Natural killer cell (primary cell): Measurements from ENCODE around the gene TSNAX. TPM values are rescaled to one million over a fixed set of nuclear protein-coding genes. Genes with fewer than 3 reads are reported as not detected.
A peak's percentile ranks its signal among the peaks of the same experiment; 100 is the strongest.

Experiments
- ATAC-seq, 3 donors: fragments of 150-1000 bp in 2 of 3; fragments of 200-7000 bp in 1 of 3; cut with Tn5 transposase; 1 replicate in 1 of 3; 2 replicates in 2 of 3; pipeline ENCODE4 v1.10.0; 2021; ENCODE audit warnings: mild to moderate bottlenecking in 2 of 3, moderate library complexity in 2 of 3
- DNase-seq, 2 donors: peaks; one replicate each; pipeline versions ENCODE4 v3.0.0 to v3.0.0-alpha.2; 2013 to 2021; ENCODE audit warnings: mixed read lengths in 1 of 2
- H3K27ac ChIP-seq: one replicate; pipeline ENCODE4 v1.5.1; 2013; ENCODE audit warnings: mild to moderate bottlenecking, low read length
- H3K27me3 ChIP-seq: one replicate; pipeline ENCODE4 v1.6.1; 2013; ENCODE audit warnings: low read length; ENCODE audit not compliant: control insufficient read depth, insufficient read depth
- H3K36me3 ChIP-seq: one replicate; pipeline ENCODE4 v1.6.1; 2013; ENCODE audit warnings: low read length; ENCODE audit not compliant: control insufficient read depth, insufficient read depth
- H3K4me1 ChIP-seq: one replicate; pipeline ENCODE4 v1.6.1; 2013; ENCODE audit warnings: low read length; ENCODE audit not compliant: control insufficient read depth, insufficient read depth
- H3K4me3 ChIP-seq: one replicate; pipeline ENCODE4 v1.5.1; 2013; ENCODE audit warnings: low read length
- H3K9me3 ChIP-seq: one replicate; pipeline ENCODE4 v1.6.1; 2013; ENCODE audit warnings: low read length; ENCODE audit not compliant: control insufficient read depth, insufficient read depth
- H3K27ac Mint-ChIP-seq, 2 donors: one replicate each; pipeline ENCODE4 v1.8.0; 2022; ENCODE audit warnings: mild to moderate bottlenecking in 2 of 2, mixed read lengths in 2 of 2, moderate library complexity in 1 of 2
- H3K27me3 Mint-ChIP-seq, 2 donors: one replicate each; pipeline ENCODE4 v1.8.0; 2022; ENCODE audit warnings: low read depth in 2 of 2, mixed read lengths in 2 of 2
- H3K36me3 Mint-ChIP-seq: one replicate; pipeline ENCODE4 v1.8.0; 2022; ENCODE audit warnings: mixed read lengths
- H3K4me1 Mint-ChIP-seq, 2 donors: one replicate each; pipeline ENCODE4 v1.8.0; 2022; ENCODE audit warnings: mixed read lengths in 2 of 2
- H3K4me3 Mint-ChIP-seq: one replicate; pipeline ENCODE4 v1.8.0; 2022; ENCODE audit warnings: mild to moderate bottlenecking, moderate library complexity, mixed read lengths
- H3K9me3 Mint-ChIP-seq, 2 donors: one replicate each; pipeline ENCODE4 v1.8.0; 2022; ENCODE audit warnings: mixed read lengths in 2 of 2
- CTCF ChIP-seq: fragments of 200-600 bp; IDR thresholded peaks from one replicate; pipeline ENCODE4 v1.8.0; 2022; ENCODE audit warnings: antibody characterized with exemption
- whole genome bisulfite sequencing: methylation state at CpG from one replicate; pipeline ENCODE4 v1.1.7; 2013; ENCODE audit warnings: missing lambda C conversion rate; ENCODE audit not compliant: insufficient coverage; 5-methylcytosine and 5-hydroxymethylcytosine counted together
- intact Hi-C: fragments of 100-400 bp; cut with micrococcal nuclease; formaldehyde crosslinking; loops from one replicate; pipeline ENCODE4 v1.14.2; 2022
- total RNA-seq, 4 donors: library from RNA; stranded (reverse); fragments of 120-200 nt in 1 of 4; gene quantifications; one replicate each; pipeline versions ENCODE4 v1.2.3 to v1.2.4, GENCODE V29; 2013 to 2022

TSNAX gene
- total RNA-seq, 3 donors from 2014 or later (not counting 1 experiment from before 2014, with no cell fraction given): 35.6 to 49.3 (median 44.8) TPM

- H3K9me3 Mint-ChIP-seq: no peaks in the 10 kb centered on the region
- TF ChIP-seq CTCF: no peak
- no peaks in the 10 kb centered on the region for H3K4me1 ChIP-seq
- peaks cover 23% of the 10 kb centered on the region for H3K36me3 ChIP-seq
- no peaks in the 10 kb centered on the region for H3K9me3 ChIP-seq
- ATAC-seq (no peak), DNase-seq (no peak)
- H3K4me1 Mint-ChIP-seq: peaks cover 20 to 41% of the 10 kb centered on the region in 2 donors
- intact Hi-C loops: loop anchor here (5.0 kb wide), 1 partner anchor 193 kb away; no protein-coding TSS in a partner anchor
- H3K4me3 Mint-ChIP-seq: no peak overlapping the region
- H3K27me3 ChIP-seq: no peaks in the 10 kb centered on the region
- no peak overlapping the region for H3K27ac ChIP-seq
- no peak overlapping the region for H3K4me3 ChIP-seq
- 91% methylated on average over 4 of the region's 4 CpGs for WGBS
- H3K36me3 Mint-ChIP-seq: no peaks in the 10 kb centered on the region
- H3K27ac Mint-ChIP-seq: peak overlapping the region in 1 of 2 donors; percentile 25
- H3K27me3 Mint-ChIP-seq: no peaks in the 10 kb centered on the region
Measured at GRCh38 chr1:231549733-231550447, 21.4 kb downstream of the TSNAX start.

DNA sequence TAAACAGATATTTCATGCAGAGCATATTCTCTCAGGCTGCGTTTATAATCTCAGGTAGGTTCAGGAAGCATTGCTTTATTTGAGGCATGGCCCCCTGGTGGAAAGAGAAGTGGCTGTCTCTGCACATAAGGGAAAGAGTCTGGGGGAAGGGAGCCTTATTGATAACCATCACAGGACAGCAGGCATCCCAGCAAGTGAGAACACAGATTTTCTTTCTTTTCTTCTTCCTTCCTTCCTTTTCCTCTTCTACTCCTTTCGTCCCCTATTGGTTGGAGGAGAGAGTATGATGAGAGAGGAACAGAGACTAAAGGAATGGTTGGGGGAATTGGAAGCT lies 21.9 kb downstream of the TSNAX start:
- H3K27ac Mint-ChIP-seq: peak overlapping the region in 1 of 2 donors; percentile 25
- no peaks in the 10 kb centered on the region for H3K27me3 Mint-ChIP-seq
- Histone ChIP-seq H3K27ac (no peak overlapping the region), H3K4me3 (no peak overlapping the region), H3K36me3 (peaks cover 21% of the 10 kb centered on the region), H3K27me3 (no peaks in the 10 kb centered on the region), H3K4me1 (no peaks in the 10 kb centered on the region), H3K9me3 (no peaks in the 10 kb centered on the region)
- TF ChIP-seq CTCF: peak; percentile 40
- no peaks in the 10 kb centered on the region for H3K36me3 Mint-ChIP-seq
- 43% methylated on average over 1 of the region's 2 CpGs for WGBS
- peaks cover 21 to 46% of the 10 kb centered on the region in 2 donors for H3K4me1 Mint-ChIP-seq
- H3K9me3 Mint-ChIP-seq: no peaks in the 10 kb centered on the region
- ATAC-seq (peak in 1 of 3 donors; percentile 46), DNase-seq (peak in 1 of 2 donors; percentile 62)
- H3K4me3 Mint-ChIP-seq: no peak overlapping the region
- intact Hi-C loops: loop anchor here (5.0 kb wide), 1 partner anchor 193 kb away; no protein-coding TSS in a partner anchor

DNA sequence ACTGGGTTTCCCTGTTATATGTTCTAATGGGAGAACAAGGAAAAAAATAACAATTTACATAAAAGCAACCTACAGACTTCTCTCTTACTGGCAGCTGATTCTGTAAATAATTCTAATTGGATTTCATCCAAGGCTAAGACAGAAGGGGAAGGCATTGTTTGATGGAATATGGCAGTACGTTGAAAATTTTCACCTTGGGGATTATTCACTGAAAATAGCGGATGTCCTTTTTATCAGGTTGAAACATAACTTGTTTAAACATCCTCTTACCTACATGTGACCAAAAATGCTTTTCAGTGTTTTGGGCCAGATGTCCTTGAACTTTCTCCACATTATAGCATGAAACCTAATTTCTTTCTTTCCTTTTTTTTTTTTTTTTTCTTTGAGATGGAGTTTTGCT lies 24.9 kb downstream of the TSNAX start:
- H3K4me3 ChIP-seq: no peak overlapping the region
- Mint-ChIP-seq H3K27me3 (no peaks in the 10 kb centered on the region), H3K9me3 (no peaks in the 10 kb centered on the region), H3K36me3 (no peaks in the 10 kb centered on the region), H3K4me3 (no peak overlapping the region), H3K27ac (no peak overlapping the region), H3K4me1 (peaks cover 29 to 61% of the 10 kb centered on the region in 2 donors)
- intact Hi-C loops: loop anchor here (5.0 kb wide), 1 partner anchor 196 kb away; no protein-coding TSS in a partner anchor
- peaks cover 16% of the 10 kb centered on the region for H3K36me3 ChIP-seq
- DNase-seq (no peak), ATAC-seq (no peak)
- no peaks in the 10 kb centered on the region for H3K9me3 ChIP-seq
- H3K4me1 ChIP-seq: no peaks in the 10 kb centered on the region
- TF ChIP-seq CTCF: no peak
- no peaks in the 10 kb centered on the region for H3K27me3 ChIP-seq
- 100% methylated on average over 1 of the region's 2 CpGs for WGBS
- H3K27ac ChIP-seq: no peak overlapping the region
